ENCODE results near the gene UVRAG. TPM values are rescaled to one million over a fixed set of nuclear protein-coding genes. Genes with fewer than 3 reads are reported as not detected.

UVRAG gene
- total and polyA plus RNA-seq, 7 donors = 6.2 to 16.8 (median 13.6) TPM

GRCh38 chr11:75981546-75981945 is 166.5 kb downstream of the UVRAG start:
- DNase-seq (no peak), ATAC-seq (no peak)
- Histone ChIP-seq H3K9me3 (no peaks in the 10 kb centered on the region), H3K27ac (no peak overlapping the region), H3K4me3 (no peak overlapping the region), H3K4me1 (peaks cover under 1% of the 10 kb centered on the region), H3K27me3 (ENCODE audit: insufficient read depth in 3 of 3, low read length in 2 of 3) (no peaks in the 10 kb centered on the region), H3K36me3 (ENCODE audit: insufficient read depth in 1 of 2, low read depth in 1 of 2) (peaks cover 2 to 14% of the 10 kb centered on the region in 2 donors)
- intact Hi-C loops (cut with DNase I) = no loop called here
- TF ChIP-seq CTCF (IDR thresholded peaks at IDR 0.05) = no peak
- WGBS, 3 donors = 85 to 95% (median 88%) methylated on average over 1 of the region's 1 CpG

GRCh38 chr11:75982309-75982708 is 167.3 kb downstream of the UVRAG start:
- no peaks in the 10 kb centered on the region for H3K27me3 ChIP-seq (ENCODE audit: insufficient read depth in 3 of 3, low read length in 2 of 3)
- DNase-seq = no peak
- H3K27ac ChIP-seq = no peak overlapping the region
- ATAC-seq = peak in 3 of 4 donors; percentile 27 to 38 (median 37)
- no peak overlapping the region for H3K4me3 ChIP-seq
- intact Hi-C loops (cut with DNase I) = no loop called here
- no peak for TF ChIP-seq CTCF (IDR thresholded peaks at IDR 0.05)
- peaks cover 2 to 14% of the 10 kb centered on the region in 2 donors for H3K36me3 ChIP-seq (ENCODE audit: insufficient read depth in 1 of 2, low read depth in 1 of 2)
- WGBS, 3 donors = 68 to 85% (median 77%) methylated on average over 4 of the region's 4 CpGs
- H3K9me3 ChIP-seq = no peaks in the 10 kb centered on the region
- H3K4me1 ChIP-seq = peaks cover 8% of the 10 kb centered on the region

- Histone ChIP-seq H3K9me3 (no peaks in the 10 kb centered on the region), H3K4me1 (peaks cover 9% of the 10 kb centered on the region), H3K4me3 (no peak overlapping the region), H3K36me3 (ENCODE audit: insufficient read depth in 1 of 2, low read depth in 1 of 2) (peaks cover 2 to 14% of the 10 kb centered on the region in 2 donors), H3K27me3 (ENCODE audit: insufficient read depth in 3 of 3, low read length in 2 of 3) (no peaks in the 10 kb centered on the region), H3K27ac (no peak overlapping the region)
- DNase-seq (no peak), ATAC-seq (no peak)
- intact Hi-C loops (cut with DNase I) = no loop called here
- no peak for TF ChIP-seq CTCF (IDR thresholded peaks at IDR 0.05)
- WGBS, 3 donors = 54 to 65% (median 60%) methylated on average over 2 of the region's 2 CpGs
Measured at GRCh38 chr11:75986966-75987365, 172.0 kb downstream of the UVRAG start.

GRCh38 chr11:75993126-75993525 is 178.1 kb downstream of the UVRAG start:
- no peak overlapping the region for H3K27ac ChIP-seq
- H3K4me3 ChIP-seq = no peak overlapping the region
- H3K4me1 ChIP-seq = no peaks in the 10 kb centered on the region
- H3K36me3 ChIP-seq (ENCODE audit: insufficient read depth in 1 of 2, low read depth in 1 of 2) = no peaks in the 10 kb centered on the region
- no peak for DNase-seq
- H3K27me3 ChIP-seq (ENCODE audit: insufficient read depth in 3 of 3, low read length in 2 of 3) = no peaks in the 10 kb centered on the region
- ATAC-seq = no peak
- intact Hi-C loops (cut with DNase I) = no loop called here
- H3K9me3 ChIP-seq = no peaks in the 10 kb centered on the region
- 89 to 90% (median 89%) methylated on average over 2 of the region's 2 CpGs for WGBS, 3 donors
- TF ChIP-seq CTCF (IDR thresholded peaks at IDR 0.05) = no peak

GRCh38 chr11:75994616-75995015 is 179.6 kb downstream of the UVRAG start:
- Histone ChIP-seq H3K4me3 (no peak overlapping the region), H3K27ac (no peak overlapping the region), H3K4me1 (no peaks in the 10 kb centered on the region), H3K27me3 (ENCODE audit: insufficient read depth in 3 of 3, low read length in 2 of 3) (no peaks in the 10 kb centered on the region), H3K36me3 (ENCODE audit: insufficient read depth in 1 of 2, low read depth in 1 of 2) (no peaks in the 10 kb centered on the region), H3K9me3 (no peaks in the 10 kb centered on the region)
- ATAC-seq (no peak), DNase-seq (no peak)
- no peak for TF ChIP-seq CTCF (IDR thresholded peaks at IDR 0.05)
- intact Hi-C loops (cut with DNase I) = no loop called here
- WGBS, 3 donors = 81 to 85% (median 83%) methylated on average over 3 of the region's 3 CpGs
